GM12878 (cell line): Measurements from ENCODE around the gene CFAP54. TPM values are rescaled to one million over a fixed set of nuclear protein-coding genes. Genes with fewer than 3 reads are reported as not detected.

Experiments used
- ATAC-seq: fragments of 200-7000 bp; cut with Tn5 transposase; 3 replicates; pipeline ENCODE4 v1.9.1; 2020; ENCODE audit warnings: mild to moderate bottlenecking, moderate library complexity
- BruUV-seq: library from RNA; stranded (reverse); fragments of 400-500 nt; replicated peaks from 2 replicates; lab custom pipeline; 2021; lab: Mats Ljungman, UMichigan
- CTCF ChIA-PET: fragments of 300-600 bp; sonication (Branson Sonifier 250); formaldehyde crosslinking; extraction: SDS; loops from one replicate; lab custom pipeline; 2021; ENCODE audit warnings: inconsistent platforms; lab: Yijun Ruan, JAX
- POLR2A ChIA-PET: fragments of 350-600 bp; formaldehyde crosslinking; extraction: SDS; loops from one replicate; lab custom pipeline; 2021; ENCODE audit warnings: inconsistent platforms; lab: Charles Lee
- RAD21 ChIA-PET: fragments of 300-600 bp; sonication (Branson Sonifier 250); formaldehyde crosslinking; loops from one replicate; lab custom pipeline; 2023; ENCODE audit warnings: antibody characterized with exemption; ENCODE audit not compliant: unreplicated experiment; lab: Charles Lee
- SMC1A ChIA-PET: fragments of 300-600 bp; sonication (Branson Sonifier 250); formaldehyde crosslinking; loops from one replicate; lab custom pipeline; 2023; ENCODE audit not compliant: unreplicated experiment, uncharacterized antibody; lab: Charles Lee
- DNase-seq: peaks from one replicate; pipeline ENCODE4 v3.0.0-alpha.2; 2011; ENCODE audit warnings: low read depth, low spot score
- FAIRE-seq: peaks from 3 replicates; lab custom pipeline; 2011; peaks lifted over from hg19 to GRCh38; lab: Jason Lieb, UNC
- H2AFZ ChIP-seq: 2 replicates; pipeline ENCODE4 v1.6.0; 2011; ENCODE audit warnings: low read depth, low read length, control low read depth; ENCODE audit not compliant: control insufficient read depth
- H3K27ac ChIP-seq: 2 replicates; pipeline ENCODE4 v1.5.1; 2011; ENCODE audit warnings: control low read depth; ENCODE audit not compliant: control insufficient read depth, insufficient read depth
- H3K27me3 ChIP-seq, 2 experiments: replicated peaks in 1 of 2; 2 replicates each; pipeline versions ENCODE4 v1.6.0 to v1.6.1; 2011; ENCODE audit warnings: low read length in 1 of 2; ENCODE audit not compliant: control insufficient read depth in 2 of 2, insufficient read depth in 2 of 2
- H3K36me3 ChIP-seq, 2 experiments: 2 replicates each; pipeline ENCODE4 v1.5.1; 2011; ENCODE audit warnings: low read length in 1 of 2; ENCODE audit not compliant: control insufficient read depth in 2 of 2, insufficient read depth in 2 of 2
- H3K4me1 ChIP-seq: 2 replicates; pipeline ENCODE4 v1.6.1; 2011; ENCODE audit warnings: mild to moderate bottlenecking, low read length, moderate library complexity, mixed read lengths; ENCODE audit not compliant: control insufficient read depth, insufficient read depth
- H3K4me2 ChIP-seq: 2 replicates; pipeline ENCODE4 v1.6.0; 2011; ENCODE audit warnings: control low read depth; ENCODE audit not compliant: control insufficient read depth, insufficient read depth
- H3K4me3 ChIP-seq: fragments of 200-600 bp; sonication (generic); 2 replicates; pipeline ENCODE4 v1.5.1; 2016
- H3K79me2 ChIP-seq: 2 replicates; pipeline ENCODE4 v1.6.0; 2011; ENCODE audit warnings: low read length; ENCODE audit not compliant: control insufficient read depth, insufficient read depth
- H3K9ac ChIP-seq: 2 replicates; pipeline ENCODE4 v1.8.0; 2011; ENCODE audit warnings: low read length, control low read depth, mixed read lengths; ENCODE audit not compliant: control insufficient read depth, insufficient read depth
- H3K9me3 ChIP-seq: replicated peaks from 3 replicates; pipeline ENCODE4 v1.5.1; 2011; ENCODE audit warnings: mild to moderate bottlenecking, low read length; ENCODE audit not compliant: control insufficient read depth, insufficient read depth
- H4K20me1 ChIP-seq: 2 replicates; pipeline ENCODE4 v1.6.0; 2011; ENCODE audit not compliant: control insufficient read depth, insufficient read depth
- IKZF2 ChIP-seq, 2 experiments: fragments of 450-650 bp; IDR thresholded peaks; 2 replicates each; pipeline ENCODE4 v1.6.1; 2017; ENCODE audit warnings: mild to moderate bottlenecking in 2 of 2, moderate library complexity in 2 of 2
- MLLT1 ChIP-seq: fragments of 450-650 bp; IDR thresholded peaks from 2 replicates; pipeline ENCODE4 v1.6.1; 2016; ENCODE audit warnings: mild to moderate bottlenecking
- NBN ChIP-seq: fragments of 450-650 bp; IDR thresholded peaks from 2 replicates; pipeline ENCODE4 v1.6.1; 2016
- SRF ChIP-seq, 2 experiments: IDR thresholded peaks; 2 replicates each; pipeline ENCODE4 v1.6.1; 2011; ENCODE audit warnings: low read depth in 2 of 2, low read length in 2 of 2, mild to moderate bottlenecking in 1 of 2, moderate library complexity in 1 of 2
- USF2 ChIP-seq: IDR thresholded peaks from 2 replicates; pipeline ENCODE4 v1.6.1; 2011; ENCODE audit warnings: low read depth, low read length, improper control_type of control experiment, borderline replicate concordance
- ZBED1 ChIP-seq: IDR thresholded peaks from 2 replicates; pipeline ENCODE4 v1.6.1; 2016; ENCODE audit warnings: borderline replicate concordance
- WGBS: methylation state at CpG from one replicate; pipeline ENCODE4 v1.1.6; 2016; ENCODE audit warnings: low lambda C conversion rate; ENCODE audit not compliant: insufficient replicate concordance, insufficient coverage; ENCODE audit errors: missing lambda C conversion rate; 5-methylcytosine and 5-hydroxymethylcytosine counted together
- in situ Hi-C: fragments of 300-500 bp; cut with MboI; formaldehyde crosslinking; loops from 9 replicates; pipeline ENCODE4 v1.14.3; 2018; ENCODE audit warnings: mixed read lengths
- intact Hi-C: fragments of 100-400 bp; cut with micrococcal nuclease; formaldehyde crosslinking; loops from one replicate; pipeline ENCODE4 v1.14.2; 2022; ENCODE audit not compliant: unreplicated experiment
- polyA plus RNA-seq, 11 experiments: library from polyadenylated mRNA; depleted of rRNA in 4 of 11; unstranded in 6 of 11; stranded (reverse) in 5 of 11; fragments of >200 nt; fragmentation: Nextera tagmentation in 4 of 11; fragmentation: Illumina TruSeq in 1 of 11; extraction: Ambion mirVana in 4 of 11; extraction: Trizol in 1 of 11; gene quantifications; 1 replicate in 1 of 11; 2 replicates in 10 of 11; pipeline versions ENCODE4 v1.2.1 to v1.2.3, GENCODE V29; 2011 to 2016; ENCODE audit warnings: inconsistent platforms in 2 of 11, missing spikeins in 2 of 11, low read depth in 1 of 11
- total RNA-seq, 4 experiments: library from RNA; depleted of rRNA in 3 of 4; stranded (reverse); fragments of >200 nt in 3 of 4; fragmentation: Illumina TruSeq in 1 of 4; extraction: Trizol in 1 of 4; gene quantifications; 2 replicates each; pipeline versions ENCODE4 v1.2.1 to v1.2.3, GENCODE V29; 2013 to 2021

CFAP54 gene
- total and polyA plus RNA-seq, 10 of the 15 experiments (the other 5 are each of a cell fraction or from before 2014, with no cell fraction given) = 0.19 to 1.5 (median 0.56) TPM

GRCh38 chr12:96623656-96624217, 134.4 kb downstream of the CFAP54 start:
- TF ChIP-seq SRF (IDR thresholded peaks at IDR 0.05; ENCODE audit: low read depth in 2 of 2, low read length in 2 of 2) (no peak), MLLT1 (no peak), NBN (no peak), ZBED1 (no peak), IKZF2 (IDR thresholded peaks at IDR 0.05) (no peak), USF2 (no peak)
- TF ChIP-seq, all 136 proteins: peak for 0
- Histone ChIP-seq H3K36me3 (no peaks in the 10 kb centered on the region), H3K4me3 (no peak overlapping the region), H3K4me1 (no peaks in the 10 kb centered on the region), H3K27me3 (no peaks in the 10 kb centered on the region), H3K9me3 (no peaks in the 10 kb centered on the region), H3K79me2 (no peaks in the 10 kb centered on the region), H3K4me2 (no peak overlapping the region), H2AFZ (no peak overlapping the region), H3K9ac (no peak overlapping the region), H3K27ac (no peak overlapping the region), H4K20me1 (no peaks in the 10 kb centered on the region)
- RAD21 ChIA-PET = no interaction called here
- BruUV-seq = no TSS peak
- POLR2A ChIA-PET = no interaction called here
- CTCF ChIA-PET = interaction anchor here (0.6 to 1.9 kb wide), 2 partner anchors 18 to 45 kb away, joined by 3 to 8 read pairs; no protein-coding TSS in a partner anchor
- SMC1A ChIA-PET = no interaction called here
- FAIRE-seq (no peak), ATAC-seq (no peak), DNase-seq (no peak)
- intact Hi-C loops (no loop called here), in situ Hi-C loops (no loop called here)
- WGBS = 58% methylated on average over 4 of the region's 4 CpGs
